ENCODE data around the gene ZNF57.

DNA sequence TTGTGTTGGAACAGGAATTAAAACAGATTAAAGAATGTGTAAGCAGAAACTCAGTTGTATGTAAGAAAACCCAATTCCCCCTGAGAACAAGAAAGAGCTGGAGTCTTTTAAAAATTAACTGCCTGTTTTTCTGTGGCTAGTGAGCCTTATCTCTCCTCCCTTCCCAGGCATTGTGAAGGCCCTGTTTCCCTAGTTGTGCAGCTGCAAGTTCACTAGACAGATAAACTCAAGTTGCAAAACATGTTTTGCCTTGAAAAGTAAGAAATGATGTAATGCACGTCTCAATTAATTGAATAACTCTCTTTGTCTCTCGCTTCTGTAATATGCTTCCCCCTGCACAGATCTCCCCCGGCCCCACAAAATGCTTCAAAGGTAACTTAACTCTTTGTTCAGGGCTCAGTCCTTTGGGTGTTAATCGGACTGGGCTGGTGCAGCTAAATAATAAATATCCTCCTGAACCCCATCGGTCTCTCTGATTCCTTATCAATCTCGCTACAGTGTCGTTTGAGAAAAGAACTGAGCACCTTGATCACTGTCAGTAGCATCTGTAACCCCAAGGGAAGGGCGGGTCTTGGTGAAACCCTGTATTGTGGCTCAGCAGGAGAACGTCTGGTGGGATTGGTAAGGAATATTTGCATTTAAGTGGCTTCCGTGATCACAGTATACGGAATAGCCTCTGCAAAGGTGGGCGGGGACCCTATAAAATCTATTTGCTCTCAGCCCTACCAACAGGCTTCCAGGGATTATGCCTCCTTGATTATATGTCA lies 35.2 kb upstream of the ZNF57 start:
- no peak for TF ChIP-seq POLR2A (IDR thresholded peaks at IDR 0.05)
- TF ChIP-seq, protein P1, sequence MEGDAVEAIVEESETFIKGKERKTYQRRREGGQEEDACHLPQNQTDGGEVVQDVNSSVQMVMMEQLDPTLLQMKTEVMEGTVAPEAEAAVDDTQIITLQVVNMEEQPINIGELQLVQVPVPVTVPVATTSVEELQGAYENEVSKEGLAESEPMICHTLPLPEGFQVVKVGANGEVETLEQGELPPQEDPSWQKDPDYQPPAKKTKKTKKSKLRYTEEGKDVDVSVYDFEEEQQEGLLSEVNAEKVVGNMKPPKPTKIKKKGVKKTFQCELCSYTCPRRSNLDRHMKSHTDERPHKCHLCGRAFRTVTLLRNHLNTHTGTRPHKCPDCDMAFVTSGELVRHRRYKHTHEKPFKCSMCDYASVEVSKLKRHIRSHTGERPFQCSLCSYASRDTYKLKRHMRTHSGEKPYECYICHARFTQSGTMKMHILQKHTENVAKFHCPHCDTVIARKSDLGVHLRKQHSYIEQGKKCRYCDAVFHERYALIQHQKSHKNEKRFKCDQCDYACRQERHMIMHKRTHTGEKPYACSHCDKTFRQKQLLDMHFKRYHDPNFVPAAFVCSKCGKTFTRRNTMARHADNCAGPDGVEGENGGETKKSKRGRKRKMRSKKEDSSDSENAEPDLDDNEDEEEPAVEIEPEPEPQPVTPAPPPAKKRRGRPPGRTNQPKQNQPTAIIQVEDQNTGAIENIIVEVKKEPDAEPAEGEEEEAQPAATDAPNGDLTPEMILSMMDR (IDR thresholded peaks at IDR 0.05 in 8 of 11, conservative IDR thresholded peaks at IDR 0.05 in 3 of 11) = no peak
